ENCODE measurements around the gene MICAL3.
"Not testable (repeated sequence)": the region's sequence is repeated elsewhere in the genome, so short reads cannot be mapped to it uniquely, and the experiment has no call there.

The MICAL3 gene

GRCh38 chr22:18031695-18032454 lies 7.5 kb upstream of the MICAL3 start:
- H3K4me3 ChIP-seq (ENCODE audit: low read depth, low read length, poor library complexity, severe bottlenecking): no peak overlapping the region
- H3F3A ChIP-seq (ENCODE audit: insufficient read depth, low read length): no peaks in the 10 kb centered on the region
- TF ChIP-seq, protein P1, sequence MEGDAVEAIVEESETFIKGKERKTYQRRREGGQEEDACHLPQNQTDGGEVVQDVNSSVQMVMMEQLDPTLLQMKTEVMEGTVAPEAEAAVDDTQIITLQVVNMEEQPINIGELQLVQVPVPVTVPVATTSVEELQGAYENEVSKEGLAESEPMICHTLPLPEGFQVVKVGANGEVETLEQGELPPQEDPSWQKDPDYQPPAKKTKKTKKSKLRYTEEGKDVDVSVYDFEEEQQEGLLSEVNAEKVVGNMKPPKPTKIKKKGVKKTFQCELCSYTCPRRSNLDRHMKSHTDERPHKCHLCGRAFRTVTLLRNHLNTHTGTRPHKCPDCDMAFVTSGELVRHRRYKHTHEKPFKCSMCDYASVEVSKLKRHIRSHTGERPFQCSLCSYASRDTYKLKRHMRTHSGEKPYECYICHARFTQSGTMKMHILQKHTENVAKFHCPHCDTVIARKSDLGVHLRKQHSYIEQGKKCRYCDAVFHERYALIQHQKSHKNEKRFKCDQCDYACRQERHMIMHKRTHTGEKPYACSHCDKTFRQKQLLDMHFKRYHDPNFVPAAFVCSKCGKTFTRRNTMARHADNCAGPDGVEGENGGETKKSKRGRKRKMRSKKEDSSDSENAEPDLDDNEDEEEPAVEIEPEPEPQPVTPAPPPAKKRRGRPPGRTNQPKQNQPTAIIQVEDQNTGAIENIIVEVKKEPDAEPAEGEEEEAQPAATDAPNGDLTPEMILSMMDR (IDR thresholded peaks at IDR 0.05; ENCODE audit: low read length): no peak
- no peak for TF ChIP-seq EZH2 (IDR thresholded peaks at IDR 0.05; ENCODE audit: borderline replicate concordance, low read length)
- no peak overlapping the region for H3K27ac ChIP-seq (ENCODE audit: low read depth, low read length, poor library complexity, severe bottlenecking)
- H3K4me2 ChIP-seq (ENCODE audit: low read length): no peak overlapping the region
- no peaks in the 10 kb centered on the region for H3K9me3 ChIP-seq (ENCODE audit: low read length)
- no peaks in the 10 kb centered on the region for H3K9me2 ChIP-seq (ENCODE audit: low read depth, low read length)
- H3K4me1 ChIP-seq (ENCODE audit: insufficient read depth, low read length, severe bottlenecking): no peaks in the 10 kb centered on the region
- no peaks in the 10 kb centered on the region for H3K79me2 ChIP-seq (ENCODE audit: insufficient read depth, low read length)
- no peak overlapping the region for H3K9ac ChIP-seq (ENCODE audit: low read length)
- H3K36me3 ChIP-seq (ENCODE audit: insufficient read depth, low read length): no peaks in the 10 kb centered on the region
- no peaks in the 10 kb centered on the region for H3K27me3 ChIP-seq (ENCODE audit: insufficient read depth, low read length)
- H4K20me1 ChIP-seq (ENCODE audit: insufficient read depth, low read length): no peaks in the 10 kb centered on the region
- H2AFZ ChIP-seq (ENCODE audit: low read length): no peak overlapping the region

GRCh38 chr22:18029686-18030267 lies 5.4 kb upstream of the MICAL3 start:
- no peaks in the 10 kb centered on the region for H4K20me1 ChIP-seq (ENCODE audit: insufficient read depth, low read length)
- no peaks in the 10 kb centered on the region for H3F3A ChIP-seq (ENCODE audit: insufficient read depth, low read length)
- no peaks in the 10 kb centered on the region for H3K36me3 ChIP-seq (ENCODE audit: insufficient read depth, low read length)
- H3K4me2 ChIP-seq (ENCODE audit: low read length): no peak overlapping the region
- no peak overlapping the region for H3K4me3 ChIP-seq (ENCODE audit: low read depth, low read length, poor library complexity, severe bottlenecking)
- H3K79me2 ChIP-seq (ENCODE audit: insufficient read depth, low read length): no peaks in the 10 kb centered on the region
- no peaks in the 10 kb centered on the region for H3K27me3 ChIP-seq (ENCODE audit: insufficient read depth, low read length)
- H2AFZ ChIP-seq (ENCODE audit: low read length): no peak overlapping the region
- no peak overlapping the region for H3K9ac ChIP-seq (ENCODE audit: low read length)
- H3K9me2 ChIP-seq (ENCODE audit: low read depth, low read length): no peaks in the 10 kb centered on the region
- H3K27ac ChIP-seq (ENCODE audit: low read depth, low read length, poor library complexity, severe bottlenecking): no peak overlapping the region
- TF ChIP-seq, protein P1 (IDR thresholded peaks at IDR 0.05; ENCODE audit: low read length): no peak
- no peak for TF ChIP-seq EZH2 (IDR thresholded peaks at IDR 0.05; ENCODE audit: borderline replicate concordance, low read length)
- H3K9me3 ChIP-seq (ENCODE audit: low read length): no peaks in the 10 kb centered on the region
- H3K4me1 ChIP-seq (ENCODE audit: insufficient read depth, low read length, severe bottlenecking): peaks cover 3% of the 10 kb centered on the region

DNA sequence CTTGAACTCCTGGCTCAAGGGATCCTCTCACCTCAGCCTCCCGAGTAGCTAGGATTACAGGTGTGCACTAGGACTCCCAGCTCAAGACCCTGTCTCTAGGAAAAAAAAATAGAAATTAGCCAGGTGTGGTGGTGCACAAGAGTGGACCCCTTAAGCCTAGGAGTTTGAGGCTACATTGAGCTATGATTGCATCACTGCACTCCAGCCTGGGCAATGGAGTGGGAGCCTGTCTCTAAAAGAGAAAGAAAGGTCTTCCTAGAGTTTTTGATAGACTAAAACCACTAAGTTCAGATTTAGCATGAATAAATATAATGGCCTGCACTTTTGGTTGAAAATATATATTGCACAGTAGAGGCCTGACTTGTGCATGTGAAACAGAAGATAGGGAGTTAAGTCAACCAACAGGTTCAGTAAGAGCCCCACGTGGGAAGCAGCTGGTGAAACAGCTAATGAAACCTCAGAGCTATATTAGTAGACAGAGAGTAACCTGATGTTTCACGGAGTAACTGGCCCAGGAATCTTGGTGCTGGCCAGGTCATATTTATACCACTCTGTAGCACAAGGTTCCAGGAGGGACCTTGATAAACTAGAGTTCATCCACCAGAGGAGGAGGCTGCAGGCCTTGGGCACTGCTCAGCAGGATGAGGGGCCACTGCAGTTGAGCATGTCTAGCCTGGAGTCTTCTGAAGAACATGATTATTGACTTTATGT lies 4.6 kb upstream of the MICAL3 start:
- Histone ChIP-seq H3K4me1 (ENCODE audit: insufficient read depth, low read length, severe bottlenecking) (peaks cover 8% of the 10 kb centered on the region), H3K27me3 (ENCODE audit: insufficient read depth, low read length) (no peaks in the 10 kb centered on the region), H3K9me2 (ENCODE audit: low read depth, low read length) (no peaks in the 10 kb centered on the region), H3K36me3 (ENCODE audit: insufficient read depth, low read length) (no peaks in the 10 kb centered on the region), H3K9ac (ENCODE audit: low read length) (no peak overlapping the region), H2AFZ (ENCODE audit: low read length) (no peak overlapping the region), H3K79me2 (ENCODE audit: insufficient read depth, low read length) (no peaks in the 10 kb centered on the region), H3K4me2 (ENCODE audit: low read length) (no peak overlapping the region), H4K20me1 (ENCODE audit: insufficient read depth, low read length) (no peaks in the 10 kb centered on the region), H3K9me3 (ENCODE audit: low read length) (no peaks in the 10 kb centered on the region), H3F3A (ENCODE audit: insufficient read depth, low read length) (no peaks in the 10 kb centered on the region), H3K4me3 (ENCODE audit: low read depth, low read length, poor library complexity, severe bottlenecking) (no peak overlapping the region), H3K27ac (ENCODE audit: low read depth, low read length, poor library complexity, severe bottlenecking) (no peak overlapping the region)
- TF ChIP-seq, protein P1 (IDR thresholded peaks at IDR 0.05; ENCODE audit: low read length): no peak
- TF ChIP-seq EZH2 (IDR thresholded peaks at IDR 0.05; ENCODE audit: borderline replicate concordance, low read length): no peak

- H3K9me3 ChIP-seq (ENCODE audit: low read length); H3K27me3 ChIP-seq (ENCODE audit: insufficient read depth, low read length); H3K4me2 ChIP-seq (ENCODE audit: low read length); H3K79me2 ChIP-seq (ENCODE audit: insufficient read depth, low read length); H3K9ac ChIP-seq (ENCODE audit: low read length); H3F3A ChIP-seq (ENCODE audit: insufficient read depth, low read length); H3K27ac ChIP-seq (ENCODE audit: low read depth, low read length, poor library complexity, severe bottlenecking); H3K4me3 ChIP-seq (ENCODE audit: low read depth, low read length, poor library complexity, severe bottlenecking); H3K36me3 ChIP-seq (ENCODE audit: insufficient read depth, low read length); H2AFZ ChIP-seq (ENCODE audit: low read length); H3K9me2 ChIP-seq (ENCODE audit: low read depth, low read length); H4K20me1 ChIP-seq (ENCODE audit: insufficient read depth, low read length): not testable (repeated sequence)
- H3K4me1 ChIP-seq (ENCODE audit: insufficient read depth, low read length, severe bottlenecking): peaks cover 11% of the 10 kb centered on the region
These were observed 1.5 kb upstream of the MICAL3 start for GRCh38 chr22:18025898-18026297.
